ENCODE measurements around the gene TAS2R42.

TAS2R42 gene

GRCh38 chr12:11152725-11153124 is 34.0 kb downstream of the TAS2R42 start:
- intact Hi-C loops (cut with DNase I): no loop called here
- DNase-seq: no peak

GRCh38 chr12:11150832-11151231 is 35.9 kb downstream of the TAS2R42 start:
- intact Hi-C loops (cut with DNase I): no loop called here
- DNase-seq: no peak

GRCh38 chr12:11147420-11147819 is 39.3 kb downstream of the TAS2R42 start:
- DNase-seq: no peak
- intact Hi-C loops (cut with DNase I): no loop called here

GRCh38 chr12:11144297-11144696 is 42.4 kb downstream of the TAS2R42 start:
- DNase-seq: no peak
- intact Hi-C loops (cut with DNase I): no loop called here

GRCh38 chr12:11143352-11143751 is 43.4 kb downstream of the TAS2R42 start:
- intact Hi-C loops (cut with DNase I): no loop called here
- DNase-seq: no peak

- DNase-seq: no peak
- intact Hi-C loops (cut with DNase I): no loop called here
These were observed 50.7 kb downstream of the TAS2R42 start for GRCh38 chr12:11136075-11136474.
